K562 (cell line): Measurements from ENCODE around the gene DAB2IP. TPM values are rescaled to one million over a fixed set of nuclear protein-coding genes. Genes with fewer than 3 reads are reported as not detected.

Experiments used
- ATAC-seq: fragments of 200-7000 bp; cut with Tn5 transposase; 3 replicates; pipeline ENCODE4 v1.9.1; 2020; ENCODE audit warnings: moderate library complexity
- BruUV-seq: library from RNA; stranded (reverse); fragments of 400-500 nt; replicated peaks from 2 replicates; lab custom pipeline; 2021; lab: Mats Ljungman, UMichigan
- CTCF ChIA-PET: fragments of 300-600 bp; formaldehyde crosslinking; extraction: SDS; loops from one replicate; lab custom pipeline; 2021; ENCODE audit warnings: low intra/inter-chr PET ratio; lab: Yijun Ruan, JAX
- POLR2A ChIA-PET: fragments of 300-600, 350-650 bp; sonication (Branson Sonifier 250); formaldehyde crosslinking; extraction: SDS; loops from one replicate; lab custom pipeline; 2021; ENCODE audit warnings: antibody characterized with exemption, inconsistent platforms; lab: Yijun Ruan, JAX
- DNase-seq, 4 experiments: peaks; one replicate each; pipeline versions ENCODE4 v3.0.0 to v3.0.0-alpha.2; 2011 to 2018; ENCODE audit warnings: low spot score in 3 of 4, mixed read lengths in 3 of 4; ENCODE audit errors: extremely low read depth in 1 of 4
- FAIRE-seq: peaks from 2 replicates; lab custom pipeline; 2011; peaks lifted over from hg19 to GRCh38; lab: Jason Lieb, UNC
- H2AFZ ChIP-seq: 2 replicates; pipeline ENCODE4 v1.6.0; 2011; ENCODE audit warnings: low read depth, low read length, control low read depth, inconsistent platforms
- H3K27ac ChIP-seq: fragments of 200-600 bp; 3 replicates; pipeline ENCODE4 v1.8.0; 2011; ENCODE audit warnings: low read depth, mild to moderate bottlenecking, control low read depth, inconsistent platforms, low read length, moderate library complexity, mixed read lengths; ENCODE audit errors: extremely low read depth
- H3K27me3 ChIP-seq, 2 experiments: fragments of 300-600 bp in 1 of 2; 2 replicates in 1 of 2; 3 replicates in 1 of 2; pipeline versions ENCODE4 v1.6.0 to v1.8.0; 2011; ENCODE audit warnings: inconsistent platforms in 2 of 2, low read length in 2 of 2, mild to moderate bottlenecking in 1 of 2, mixed read lengths in 1 of 2, moderate library complexity in 1 of 2; ENCODE audit not compliant: control insufficient read depth in 2 of 2, insufficient read depth in 2 of 2
- H3K36me3 ChIP-seq: fragments of 300-600 bp; 3 replicates; pipeline ENCODE4 v1.8.0; 2011; ENCODE audit warnings: mild to moderate bottlenecking, low read length, inconsistent platforms; ENCODE audit not compliant: control insufficient read depth, insufficient read depth
- H3K4me1 ChIP-seq, 2 experiments: fragments of 200-600 bp in 1 of 2; replicated peaks in 1 of 2; 2 replicates in 1 of 2; 3 replicates in 1 of 2; pipeline versions ENCODE4 v1.5.1 to v1.8.0; 2011; ENCODE audit warnings: inconsistent platforms in 2 of 2, low read length in 2 of 2, mild to moderate bottlenecking in 1 of 2, mixed read lengths in 1 of 2, moderate library complexity in 1 of 2; ENCODE audit not compliant: control insufficient read depth in 2 of 2, insufficient read depth in 2 of 2
- H3K4me2 ChIP-seq: 2 replicates; pipeline ENCODE4 v1.6.1; 2011; ENCODE audit warnings: low read length, control low read depth, inconsistent platforms, mixed read lengths; ENCODE audit not compliant: insufficient read depth
- H3K4me3 ChIP-seq: fragments of 200-600 bp; sonication (generic), shearing (Covaris generic); 2 replicates; pipeline ENCODE4 v1.5.1; 2016; ENCODE audit warnings: control low read depth, inconsistent platforms
- H3K79me2 ChIP-seq: fragments of 200-600 bp; 3 replicates; pipeline ENCODE4 v1.8.0; 2011; ENCODE audit warnings: low read length, inconsistent platforms; ENCODE audit not compliant: control insufficient read depth, insufficient read depth
- H3K9ac ChIP-seq, 2 experiments: 2 replicates each; pipeline versions ENCODE4 v1.6.0 to v1.6.1; 2011; ENCODE audit warnings: low read depth in 2 of 2, low read length in 2 of 2, control low read depth in 1 of 2, inconsistent platforms in 1 of 2, mild to moderate bottlenecking in 1 of 2, mixed read lengths in 1 of 2; ENCODE audit not compliant: insufficient read depth in 1 of 2
- H3K9me1 ChIP-seq: one replicate; pipeline ENCODE4 v1.6.0; 2011; ENCODE audit warnings: inconsistent platforms, mild to moderate bottlenecking, low read length, moderate library complexity; ENCODE audit not compliant: control insufficient read depth, insufficient read depth
- H3K9me3 ChIP-seq: replicated peaks from 2 replicates; pipeline ENCODE4 v1.5.1; 2011; ENCODE audit warnings: low read depth, low read length, inconsistent platforms; ENCODE audit not compliant: control insufficient read depth, insufficient read depth
- H4K20me1 ChIP-seq: replicated peaks from 2 replicates; pipeline ENCODE4 v1.6.1; 2011; ENCODE audit warnings: low read length, inconsistent platforms, mixed read lengths; ENCODE audit not compliant: control insufficient read depth, insufficient read depth
- HDAC2 ChIP-seq: fragments of 450-650 bp; IDR thresholded peaks from 2 replicates; pipeline ENCODE4 v1.6.1; 2016; ENCODE audit warnings: mild to moderate bottlenecking
- SOX6 ChIP-seq: fragments of 450-650 bp; IDR thresholded peaks from 2 replicates; pipeline ENCODE4 v1.6.1; 2014; ENCODE audit warnings: mild to moderate bottlenecking
- ZNF212 ChIP-seq: fragments of 450-650 bp; formaldehyde crosslinking; IDR thresholded peaks from 2 replicates; pipeline ENCODE4 v1.4.0; 2020; ENCODE audit warnings: mild to moderate bottlenecking
- ZNF311 ChIP-seq: fragments of 250-450 bp; sonication (Bioruptor Pico); IDR thresholded peaks from 2 replicates; pipeline ENCODE4 v1.4.0; 2020; ENCODE audit warnings: mild to moderate bottlenecking, moderate library complexity
- ZNF717 ChIP-seq: fragments of 250-450 bp; sonication (Bioruptor Pico); IDR thresholded peaks from 2 replicates; pipeline ENCODE4 v1.5.0; 2021
- WGBS: fragments of 100-300 bp; shearing (Covaris generic); methylation state at CpG from one replicate; pipeline ENCODE4 v1.1.6; 2016; ENCODE audit warnings: low coverage, mixed read lengths; ENCODE audit not compliant: insufficient coverage; ENCODE audit errors: missing lambda C conversion rate; 5-methylcytosine and 5-hydroxymethylcytosine counted together
- in situ Hi-C: fragments of 300-500 bp; cut with MboI; formaldehyde crosslinking; loops from 4 replicates; pipeline ENCODE4 v1.15.0; 2018; ENCODE audit warnings: inconsistent platforms, mixed read lengths
- intact Hi-C: fragments of 100-400 bp; cut with micrococcal nuclease; formaldehyde crosslinking; loops from 2 replicates; pipeline ENCODE4 v1.14.2; 2022
- polyA plus RNA-seq, 8 experiments: library from polyadenylated mRNA; depleted of rRNA in 4 of 8; stranded (reverse) in 5 of 8; unstranded in 3 of 8; fragments of >200 nt; fragmentation: Nextera tagmentation in 2 of 8; fragmentation: Illumina TruSeq in 1 of 8; extraction: Ambion mirVana in 2 of 8; extraction: Trizol in 1 of 8; gene quantifications; 2 replicates each; pipeline versions ENCODE4 v1.2.1 to v1.2.3, GENCODE V29; 2011 to 2014; ENCODE audit warnings: inconsistent platforms in 1 of 8, missing spikeins in 1 of 8
- total RNA-seq, 7 experiments: library from RNA; depleted of rRNA in 6 of 7; stranded (reverse); fragments of >200 nt in 6 of 7; fragmentation: Illumina TruSeq in 2 of 7; extraction: Trizol in 2 of 7; gene quantifications; 2 replicates each; pipeline versions ENCODE4 v1.2.1 to v1.2.3, GENCODE V29; 2011 to 2021; ENCODE audit warnings: low replicate concordance in 1 of 7
- TF ChIP-seq, protein P1 (sequence below): IDR thresholded peaks from 3 replicates; pipeline ENCODE4 v1.6.1; 2011; ENCODE audit warnings: borderline replicate concordance, mild to moderate bottlenecking; ENCODE audit not compliant: insufficient read length, insufficient read depth
- TF ChIP-seq, protein P2 (sequence below): fragments of 200-600 bp; sonication (generic); IDR thresholded peaks from one replicate; pipeline ENCODE4 v1.6.1; 2012; ENCODE audit warnings: mild to moderate bottlenecking, low read depth, low read length, inconsistent platforms

The DAB2IP gene
- total and polyA plus RNA-seq, 9 of the 15 experiments (the other 6 are each of a cell fraction or from before 2014, with no cell fraction given): 0.04 to 0.31 (median 0.08) TPM; not detected in 5

DNA sequence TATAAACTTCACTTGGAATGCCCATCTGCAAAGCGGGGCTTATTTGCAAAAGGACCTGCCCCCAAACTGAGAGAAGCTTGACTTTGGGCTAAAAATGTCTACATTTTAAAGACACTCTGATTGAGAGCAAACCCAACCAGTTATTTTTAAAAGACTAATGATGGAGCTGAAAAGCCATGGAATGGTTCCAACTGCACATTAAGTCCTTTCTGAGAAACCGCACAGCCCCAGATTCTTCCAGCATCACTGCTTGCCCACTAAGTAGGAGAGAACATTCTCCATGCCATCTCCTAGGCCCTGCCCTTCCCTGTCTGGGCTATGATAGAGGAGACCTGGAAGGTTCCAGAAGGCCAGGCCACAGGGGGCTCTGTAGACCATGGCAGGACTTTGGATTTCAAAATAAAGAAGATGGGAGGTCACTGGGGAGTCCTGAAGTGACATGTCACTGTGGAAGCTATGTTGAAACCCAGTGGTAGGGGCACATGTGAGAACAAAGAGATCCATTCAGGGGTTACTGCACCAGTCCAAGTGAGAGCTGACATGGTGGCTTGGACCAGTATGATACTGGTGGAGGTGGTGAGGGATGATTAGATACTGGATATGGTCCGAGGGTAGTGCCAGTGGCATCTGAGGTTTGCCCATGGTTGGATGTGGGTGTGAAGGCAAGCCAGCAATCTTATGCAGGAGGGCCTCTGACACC is 179.2 kb downstream of the DAB2IP start (continued):
- no peak for TF ChIP-seq ZNF212

DNA sequence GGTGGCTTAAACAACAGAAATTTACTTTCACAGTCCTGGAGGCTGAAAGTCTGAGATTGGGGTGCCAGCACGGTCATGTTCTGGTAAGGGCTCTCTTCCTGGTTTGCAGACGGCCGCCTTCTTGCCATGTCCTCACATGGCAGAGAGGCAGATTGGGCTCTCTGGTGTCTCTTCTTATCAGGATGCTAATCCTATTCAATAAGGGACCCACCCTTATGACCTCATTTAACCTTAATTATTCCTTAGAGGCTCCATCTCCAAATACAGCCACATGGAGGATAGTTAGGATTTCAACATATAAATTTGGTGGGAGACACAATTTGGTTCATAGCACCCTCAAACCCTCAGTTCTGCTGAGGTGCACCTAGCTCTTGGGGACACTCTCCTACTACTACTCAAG is 180.4 kb downstream of the DAB2IP start:
- TF ChIP-seq HDAC2 (no peak), ZNF311 (CRISPR knock-in tag) (no peak), ZNF717 (CRISPR knock-in tag) (no peak), SOX6 (no peak)
- TF ChIP-seq, protein P1, sequence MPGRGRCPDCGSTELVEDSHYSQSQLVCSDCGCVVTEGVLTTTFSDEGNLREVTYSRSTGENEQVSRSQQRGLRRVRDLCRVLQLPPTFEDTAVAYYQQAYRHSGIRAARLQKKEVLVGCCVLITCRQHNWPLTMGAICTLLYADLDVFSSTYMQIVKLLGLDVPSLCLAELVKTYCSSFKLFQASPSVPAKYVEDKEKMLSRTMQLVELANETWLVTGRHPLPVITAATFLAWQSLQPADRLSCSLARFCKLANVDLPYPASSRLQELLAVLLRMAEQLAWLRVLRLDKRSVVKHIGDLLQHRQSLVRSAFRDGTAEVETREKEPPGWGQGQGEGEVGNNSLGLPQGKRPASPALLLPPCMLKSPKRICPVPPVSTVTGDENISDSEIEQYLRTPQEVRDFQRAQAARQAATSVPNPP: no peak
- TF ChIP-seq, protein P2, sequence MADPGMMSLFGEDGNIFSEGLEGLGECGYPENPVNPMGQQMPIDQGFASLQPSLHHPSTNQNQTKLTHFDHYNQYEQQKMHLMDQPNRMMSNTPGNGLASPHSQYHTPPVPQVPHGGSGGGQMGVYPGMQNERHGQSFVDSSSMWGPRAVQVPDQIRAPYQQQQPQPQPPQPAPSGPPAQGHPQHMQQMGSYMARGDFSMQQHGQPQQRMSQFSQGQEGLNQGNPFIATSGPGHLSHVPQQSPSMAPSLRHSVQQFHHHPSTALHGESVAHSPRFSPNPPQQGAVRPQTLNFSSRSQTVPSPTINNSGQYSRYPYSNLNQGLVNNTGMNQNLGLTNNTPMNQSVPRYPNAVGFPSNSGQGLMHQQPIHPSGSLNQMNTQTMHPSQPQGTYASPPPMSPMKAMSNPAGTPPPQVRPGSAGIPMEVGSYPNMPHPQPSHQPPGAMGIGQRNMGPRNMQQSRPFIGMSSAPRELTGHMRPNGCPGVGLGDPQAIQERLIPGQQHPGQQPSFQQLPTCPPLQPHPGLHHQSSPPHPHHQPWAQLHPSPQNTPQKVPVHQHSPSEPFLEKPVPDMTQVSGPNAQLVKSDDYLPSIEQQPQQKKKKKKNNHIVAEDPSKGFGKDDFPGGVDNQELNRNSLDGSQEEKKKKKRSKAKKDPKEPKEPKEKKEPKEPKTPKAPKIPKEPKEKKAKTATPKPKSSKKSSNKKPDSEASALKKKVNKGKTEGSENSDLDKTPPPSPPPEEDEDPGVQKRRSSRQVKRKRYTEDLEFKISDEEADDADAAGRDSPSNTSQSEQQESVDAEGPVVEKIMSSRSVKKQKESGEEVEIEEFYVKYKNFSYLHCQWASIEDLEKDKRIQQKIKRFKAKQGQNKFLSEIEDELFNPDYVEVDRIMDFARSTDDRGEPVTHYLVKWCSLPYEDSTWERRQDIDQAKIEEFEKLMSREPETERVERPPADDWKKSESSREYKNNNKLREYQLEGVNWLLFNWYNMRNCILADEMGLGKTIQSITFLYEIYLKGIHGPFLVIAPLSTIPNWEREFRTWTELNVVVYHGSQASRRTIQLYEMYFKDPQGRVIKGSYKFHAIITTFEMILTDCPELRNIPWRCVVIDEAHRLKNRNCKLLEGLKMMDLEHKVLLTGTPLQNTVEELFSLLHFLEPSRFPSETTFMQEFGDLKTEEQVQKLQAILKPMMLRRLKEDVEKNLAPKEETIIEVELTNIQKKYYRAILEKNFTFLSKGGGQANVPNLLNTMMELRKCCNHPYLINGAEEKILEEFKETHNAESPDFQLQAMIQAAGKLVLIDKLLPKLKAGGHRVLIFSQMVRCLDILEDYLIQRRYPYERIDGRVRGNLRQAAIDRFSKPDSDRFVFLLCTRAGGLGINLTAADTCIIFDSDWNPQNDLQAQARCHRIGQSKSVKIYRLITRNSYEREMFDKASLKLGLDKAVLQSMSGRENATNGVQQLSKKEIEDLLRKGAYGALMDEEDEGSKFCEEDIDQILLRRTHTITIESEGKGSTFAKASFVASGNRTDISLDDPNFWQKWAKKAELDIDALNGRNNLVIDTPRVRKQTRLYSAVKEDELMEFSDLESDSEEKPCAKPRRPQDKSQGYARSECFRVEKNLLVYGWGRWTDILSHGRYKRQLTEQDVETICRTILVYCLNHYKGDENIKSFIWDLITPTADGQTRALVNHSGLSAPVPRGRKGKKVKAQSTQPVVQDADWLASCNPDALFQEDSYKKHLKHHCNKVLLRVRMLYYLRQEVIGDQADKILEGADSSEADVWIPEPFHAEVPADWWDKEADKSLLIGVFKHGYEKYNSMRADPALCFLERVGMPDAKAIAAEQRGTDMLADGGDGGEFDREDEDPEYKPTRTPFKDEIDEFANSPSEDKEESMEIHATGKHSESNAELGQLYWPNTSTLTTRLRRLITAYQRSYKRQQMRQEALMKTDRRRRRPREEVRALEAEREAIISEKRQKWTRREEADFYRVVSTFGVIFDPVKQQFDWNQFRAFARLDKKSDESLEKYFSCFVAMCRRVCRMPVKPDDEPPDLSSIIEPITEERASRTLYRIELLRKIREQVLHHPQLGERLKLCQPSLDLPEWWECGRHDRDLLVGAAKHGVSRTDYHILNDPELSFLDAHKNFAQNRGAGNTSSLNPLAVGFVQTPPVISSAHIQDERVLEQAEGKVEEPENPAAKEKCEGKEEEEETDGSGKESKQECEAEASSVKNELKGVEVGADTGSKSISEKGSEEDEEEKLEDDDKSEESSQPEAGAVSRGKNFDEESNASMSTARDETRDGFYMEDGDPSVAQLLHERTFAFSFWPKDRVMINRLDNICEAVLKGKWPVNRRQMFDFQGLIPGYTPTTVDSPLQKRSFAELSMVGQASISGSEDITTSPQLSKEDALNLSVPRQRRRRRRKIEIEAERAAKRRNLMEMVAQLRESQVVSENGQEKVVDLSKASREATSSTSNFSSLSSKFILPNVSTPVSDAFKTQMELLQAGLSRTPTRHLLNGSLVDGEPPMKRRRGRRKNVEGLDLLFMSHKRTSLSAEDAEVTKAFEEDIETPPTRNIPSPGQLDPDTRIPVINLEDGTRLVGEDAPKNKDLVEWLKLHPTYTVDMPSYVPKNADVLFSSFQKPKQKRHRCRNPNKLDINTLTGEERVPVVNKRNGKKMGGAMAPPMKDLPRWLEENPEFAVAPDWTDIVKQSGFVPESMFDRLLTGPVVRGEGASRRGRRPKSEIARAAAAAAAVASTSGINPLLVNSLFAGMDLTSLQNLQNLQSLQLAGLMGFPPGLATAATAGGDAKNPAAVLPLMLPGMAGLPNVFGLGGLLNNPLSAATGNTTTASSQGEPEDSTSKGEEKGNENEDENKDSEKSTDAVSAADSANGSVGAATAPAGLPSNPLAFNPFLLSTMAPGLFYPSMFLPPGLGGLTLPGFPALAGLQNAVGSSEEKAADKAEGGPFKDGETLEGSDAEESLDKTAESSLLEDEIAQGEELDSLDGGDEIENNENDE: no peak
- Histone ChIP-seq H4K20me1 (no peaks in the 10 kb centered on the region), H3K27ac (no peak overlapping the region), H3K36me3 (no peaks in the 10 kb centered on the region), H3K27me3 (peaks cover 6 to 23% of the 10 kb centered on the region in 2 experiments; a peak in 4 of 5 replicates), H2AFZ (no peak overlapping the region), H3K9me1 (no peaks in the 10 kb centered on the region), H3K79me2 (no peaks in the 10 kb centered on the region), H3K4me3 (no peak overlapping the region), H3K9me3 (no peaks in the 10 kb centered on the region), H3K9ac (no peak overlapping the region), H3K4me1 (no peaks in the 10 kb centered on the region; a peak in 1 of 5 replicates), H3K4me2 (no peak overlapping the region)
- 0% methylated on average over 3 of the region's 3 CpGs for WGBS
- FAIRE-seq (no peak), DNase-seq (no peak), ATAC-seq (no peak)
- in situ Hi-C loops: no loop called here
- CTCF ChIA-PET: no interaction called here
- no TSS peak for BruUV-seq
- intact Hi-C loops: no loop called here
- POLR2A ChIA-PET: no interaction called here
